GM23338 (cell line): ENCODE measurements around the gene IL1F10. TPM values are rescaled to one million over a fixed set of nuclear protein-coding genes. Genes with fewer than 3 reads are reported as not detected.

ENCODE experiments used
- ATAC-seq: fragments of 200-7000 bp; cut with Tn5 transposase; 3 replicates; pipeline ENCODE4 v1.9.1; 2020
- DNase-seq: peaks from one replicate; pipeline ENCODE4 v3.0.0-alpha.2; 2015; ENCODE audit warnings: low spot score
- H2AFZ ChIP-seq: fragments of 200-600 bp; sonication (generic); 2 replicates; pipeline ENCODE4 v1.8.0; 2016; ENCODE audit warnings: antibody characterized with exemption, mild to moderate bottlenecking, moderate library complexity
- H3F3A ChIP-seq: fragments of 200-600 bp; sonication (generic); replicated peaks from 2 replicates; pipeline ENCODE4 v1.8.0; 2017; ENCODE audit warnings: antibody characterized with exemption, mixed run types, low read depth
- H3K27ac ChIP-seq: fragments of 200-600 bp; sonication (generic); 2 replicates; pipeline ENCODE4 v1.6.1; 2016; ENCODE audit warnings: low read depth
- H3K27me3 ChIP-seq: fragments of 200-600 bp; sonication (generic); 2 replicates; pipeline ENCODE4 v1.8.0; 2016; ENCODE audit warnings: mild to moderate bottlenecking, mixed run types, moderate library complexity; ENCODE audit not compliant: insufficient read depth
- H3K36me3 ChIP-seq: fragments of 200-600 bp; sonication (generic); 2 replicates; pipeline ENCODE4 v1.8.0; 2016; ENCODE audit warnings: mild to moderate bottlenecking; ENCODE audit not compliant: insufficient read depth
- H3K4me1 ChIP-seq: fragments of 200-600 bp; sonication (generic); 2 replicates; pipeline ENCODE4 v1.8.0; 2016; ENCODE audit warnings: mild to moderate bottlenecking, moderate library complexity; ENCODE audit not compliant: insufficient read depth
- H3K4me2 ChIP-seq: fragments of 200-600 bp; sonication (generic); 2 replicates; pipeline ENCODE4 v1.7.1; 2017; ENCODE audit warnings: mixed run types
- H3K4me3 ChIP-seq: fragments of 200-600 bp; sonication (generic); 2 replicates; pipeline ENCODE4 v1.6.1; 2016; ENCODE audit warnings: mixed run types
- H3K79me2 ChIP-seq: fragments of 200-600 bp; sonication (generic); replicated peaks from 2 replicates; pipeline ENCODE4 v1.8.0; 2017; ENCODE audit warnings: mild to moderate bottlenecking; ENCODE audit not compliant: insufficient read depth
- H3K9me2 ChIP-seq: fragments of 200-600 bp; sonication (generic); 2 replicates; pipeline ENCODE4 v1.8.0; 2017; ENCODE audit not compliant: insufficient read depth
- H4K20me1 ChIP-seq: fragments of 200-600 bp; sonication (generic); replicated peaks from 2 replicates; pipeline ENCODE4 v1.8.0; 2017; ENCODE audit warnings: mild to moderate bottlenecking; ENCODE audit not compliant: insufficient read depth
- H3K27ac Mint-ChIP-seq: 2 replicates; pipeline ENCODE4 v1.8.0; 2020; ENCODE audit warnings: inconsistent platforms, mild to moderate bottlenecking, moderate library complexity, mixed read lengths
- H3K27me3 Mint-ChIP-seq: 3 replicates; pipeline ENCODE4 v1.8.0; 2022; ENCODE audit warnings: low read depth, mild to moderate bottlenecking, moderate library complexity, mixed read lengths, inconsistent platforms; ENCODE audit not compliant: insufficient read depth, poor library complexity
- H3K36me3 Mint-ChIP-seq: 3 replicates; pipeline ENCODE4 v1.8.0; 2021; ENCODE audit warnings: low read depth, mild to moderate bottlenecking, inconsistent platforms, moderate library complexity, mixed read lengths
- H3K4me1 Mint-ChIP-seq: 3 replicates; pipeline ENCODE4 v1.8.0; 2020; ENCODE audit warnings: mild to moderate bottlenecking, inconsistent platforms, mixed read lengths
- H3K4me3 Mint-ChIP-seq: 3 replicates; pipeline ENCODE4 v1.8.0; 2021; ENCODE audit warnings: moderate library complexity, mild to moderate bottlenecking, inconsistent platforms, mixed read lengths
- H3K9me3 Mint-ChIP-seq: 3 replicates; pipeline ENCODE4 v1.8.0; 2020; ENCODE audit warnings: moderate library complexity, mild to moderate bottlenecking, inconsistent platforms, mixed read lengths
- CREB1 ChIP-seq: fragments of 250-450 bp; sonication (Bioruptor Pico); IDR thresholded peaks from 2 replicates; pipeline ENCODE4 v1.5.0; 2020; ENCODE audit warnings: low read depth, mild to moderate bottlenecking, moderate library complexity
- CTCF ChIP-seq, 2 experiments: fragments of 200-600 bp in 1 of 2; sonication (generic) in 1 of 2; conservative IDR thresholded peaks; 2 replicates each; pipeline versions ENCODE4 v1.5.1 to v1.6.1; 2016 to 2017; ENCODE audit warnings: antibody characterized with exemption in 2 of 2, low read depth in 2 of 2, mild to moderate bottlenecking in 2 of 2, moderate library complexity in 1 of 2
- EZH2 ChIP-seq: fragments of 200-600 bp; sonication (generic); IDR thresholded peaks from one replicate; pipeline ENCODE4 v1.8.0; 2017; ENCODE audit warnings: antibody characterized with exemption, mild to moderate bottlenecking, low read depth; ENCODE audit not compliant: unreplicated experiment
- EZH2phosphoT487 ChIP-seq: fragments of 200-600 bp; sonication (generic); IDR thresholded peaks from one replicate; pipeline ENCODE4 v1.8.1; 2018; ENCODE audit warnings: antibody characterized with exemption; ENCODE audit not compliant: unreplicated experiment
- JUNB ChIP-seq: IDR thresholded peaks from one replicate; pipeline ENCODE4 v1.6.1; 2016; ENCODE audit warnings: antibody characterized with exemption; ENCODE audit not compliant: unreplicated experiment
- NANOG ChIP-seq: IDR thresholded peaks from 2 replicates; pipeline ENCODE4 v1.6.1; 2016; ENCODE audit warnings: antibody characterized with exemption, borderline replicate concordance
- POLR2AphosphoS5 ChIP-seq: IDR thresholded peaks from 2 replicates; pipeline ENCODE4 v1.6.1; 2016; ENCODE audit warnings: antibody characterized with exemption, low read depth
- STAT1 ChIP-seq: IDR thresholded peaks from one replicate; pipeline ENCODE4 v1.6.1; 2016; ENCODE audit warnings: antibody characterized with exemption; ENCODE audit not compliant: unreplicated experiment
- ZNF114 ChIP-seq: fragments of 250-450 bp; sonication (Bioruptor Pico); IDR thresholded peaks from 2 replicates; pipeline ENCODE4 v1.5.0; 2020; ENCODE audit warnings: mild to moderate bottlenecking, moderate library complexity
- ZNF331 ChIP-seq: fragments of 250-450 bp; sonication (Bioruptor Pico); IDR thresholded peaks from 2 replicates; pipeline ENCODE4 v1.5.0; 2020; ENCODE audit warnings: low read depth, mild to moderate bottlenecking, moderate library complexity
- ZNF462 ChIP-seq: fragments of 250-450 bp; sonication (Bioruptor Pico); IDR thresholded peaks from 2 replicates; pipeline ENCODE4 v1.5.0; 2020; ENCODE audit warnings: mild to moderate bottlenecking, moderate library complexity
- polyA plus RNA-seq: library from polyadenylated mRNA; unstranded; fragments of >200 nt; fragmentation: Nextera tagmentation; extraction: Ambion mirVana; gene quantifications from 2 replicates; pipeline ENCODE4 v1.2.1, GENCODE V29; 2016
- total RNA-seq: library from RNA; depleted of rRNA; stranded (reverse); fragments of >200 nt; shearing (Covaris generic); gene quantifications from 2 replicates; pipeline ENCODE4 v1.2.3, GENCODE V29; 2014
- TF ChIP-seq, protein P1 (sequence below): IDR thresholded peaks from 2 replicates; pipeline ENCODE4 v1.6.1; 2016; ENCODE audit warnings: antibody characterized with exemption
- TF ChIP-seq, protein P2 (sequence below): IDR thresholded peaks from one replicate; pipeline ENCODE4 v1.6.1; 2018; ENCODE audit warnings: antibody characterized with exemption; ENCODE audit not compliant: unreplicated experiment

IL1F10 gene
- total and polyA plus RNA-seq, 2 experiments from 2014 or later, result not detected

DNA sequence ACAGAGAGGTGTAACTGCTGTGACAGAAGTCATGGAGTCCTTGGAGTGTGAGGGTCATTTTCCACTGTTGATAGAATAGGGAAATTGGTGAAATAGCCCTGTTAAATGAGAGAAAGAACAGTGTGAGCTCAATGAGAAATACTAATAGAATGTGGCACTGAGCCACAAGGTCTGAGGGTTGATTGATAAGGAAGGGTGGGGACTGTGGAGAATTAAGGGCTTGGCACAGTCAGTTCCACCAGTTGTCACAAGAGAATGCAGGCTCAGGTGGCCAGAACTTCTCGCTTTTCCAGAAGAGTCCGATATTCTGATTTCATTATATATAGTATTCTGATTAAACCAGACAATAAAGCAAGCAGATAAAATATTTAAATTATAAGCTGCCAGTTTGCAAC lies 50.5 kb downstream of the IL1F10 start:
- H3K27ac ChIP-seq, result no peak overlapping the region
- H3K36me3 ChIP-seq, result no peaks in the 10 kb centered on the region
- DNase-seq (no peak), ATAC-seq (no peak)
- no peaks in the 10 kb centered on the region for H3K4me1 ChIP-seq
- H2AFZ ChIP-seq, result no peak overlapping the region
- Mint-ChIP-seq H3K27ac (no peak overlapping the region), H3K9me3 (no peaks in the 10 kb centered on the region), H3K36me3 (no peaks in the 10 kb centered on the region), H3K4me3 (no peak overlapping the region), H3K4me1 (no peaks in the 10 kb centered on the region), H3K27me3 (no peaks in the 10 kb centered on the region)
- H3K27me3 ChIP-seq, result no peaks in the 10 kb centered on the region
- H3K79me2 ChIP-seq, result no peaks in the 10 kb centered on the region
- no peak overlapping the region for H3K4me2 ChIP-seq
- TF ChIP-seq EZH2phosphoT487 (no peak), EZH2 (no peak), STAT1 (no peak), ZNF331 (no peak), CREB1 (CRISPR knock-in tag) (no peak), NANOG (no peak), ZNF462 (no peak), ZNF114 (CRISPR knock-in tag) (no peak), JUNB (no peak), CTCF (conservative IDR thresholded peaks at IDR 0.05; ENCODE audit: low read depth in 2 of 2) (no peak), POLR2AphosphoS5 (no peak)
- TF ChIP-seq, protein P1, sequence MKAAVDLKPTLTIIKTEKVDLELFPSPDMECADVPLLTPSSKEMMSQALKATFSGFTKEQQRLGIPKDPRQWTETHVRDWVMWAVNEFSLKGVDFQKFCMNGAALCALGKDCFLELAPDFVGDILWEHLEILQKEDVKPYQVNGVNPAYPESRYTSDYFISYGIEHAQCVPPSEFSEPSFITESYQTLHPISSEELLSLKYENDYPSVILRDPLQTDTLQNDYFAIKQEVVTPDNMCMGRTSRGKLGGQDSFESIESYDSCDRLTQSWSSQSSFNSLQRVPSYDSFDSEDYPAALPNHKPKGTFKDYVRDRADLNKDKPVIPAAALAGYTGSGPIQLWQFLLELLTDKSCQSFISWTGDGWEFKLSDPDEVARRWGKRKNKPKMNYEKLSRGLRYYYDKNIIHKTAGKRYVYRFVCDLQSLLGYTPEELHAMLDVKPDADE, result no peak
- TF ChIP-seq, protein P2, sequence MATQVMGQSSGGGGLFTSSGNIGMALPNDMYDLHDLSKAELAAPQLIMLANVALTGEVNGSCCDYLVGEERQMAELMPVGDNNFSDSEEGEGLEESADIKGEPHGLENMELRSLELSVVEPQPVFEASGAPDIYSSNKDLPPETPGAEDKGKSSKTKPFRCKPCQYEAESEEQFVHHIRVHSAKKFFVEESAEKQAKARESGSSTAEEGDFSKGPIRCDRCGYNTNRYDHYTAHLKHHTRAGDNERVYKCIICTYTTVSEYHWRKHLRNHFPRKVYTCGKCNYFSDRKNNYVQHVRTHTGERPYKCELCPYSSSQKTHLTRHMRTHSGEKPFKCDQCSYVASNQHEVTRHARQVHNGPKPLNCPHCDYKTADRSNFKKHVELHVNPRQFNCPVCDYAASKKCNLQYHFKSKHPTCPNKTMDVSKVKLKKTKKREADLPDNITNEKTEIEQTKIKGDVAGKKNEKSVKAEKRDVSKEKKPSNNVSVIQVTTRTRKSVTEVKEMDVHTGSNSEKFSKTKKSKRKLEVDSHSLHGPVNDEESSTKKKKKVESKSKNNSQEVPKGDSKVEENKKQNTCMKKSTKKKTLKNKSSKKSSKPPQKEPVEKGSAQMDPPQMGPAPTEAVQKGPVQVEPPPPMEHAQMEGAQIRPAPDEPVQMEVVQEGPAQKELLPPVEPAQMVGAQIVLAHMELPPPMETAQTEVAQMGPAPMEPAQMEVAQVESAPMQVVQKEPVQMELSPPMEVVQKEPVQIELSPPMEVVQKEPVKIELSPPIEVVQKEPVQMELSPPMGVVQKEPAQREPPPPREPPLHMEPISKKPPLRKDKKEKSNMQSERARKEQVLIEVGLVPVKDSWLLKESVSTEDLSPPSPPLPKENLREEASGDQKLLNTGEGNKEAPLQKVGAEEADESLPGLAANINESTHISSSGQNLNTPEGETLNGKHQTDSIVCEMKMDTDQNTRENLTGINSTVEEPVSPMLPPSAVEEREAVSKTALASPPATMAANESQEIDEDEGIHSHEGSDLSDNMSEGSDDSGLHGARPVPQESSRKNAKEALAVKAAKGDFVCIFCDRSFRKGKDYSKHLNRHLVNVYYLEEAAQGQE, result no peak
- H3K4me3 ChIP-seq, result no peak overlapping the region
- peaks cover 7% of the 10 kb centered on the region; the same call in 1 of the 2 replicates for H3K9me2 ChIP-seq
- no peaks in the 10 kb centered on the region for H4K20me1 ChIP-seq
- H3F3A ChIP-seq, result no peaks in the 10 kb centered on the region
